GF-D8 (cell line): Measurements from ENCODE around the gene SLC6A3.

Source experiments
- DNase-seq: peaks from one replicate; lab custom pipeline; 2025; lab: John Stamatoyannopoulos, UW

SLC6A3 gene

DNA sequence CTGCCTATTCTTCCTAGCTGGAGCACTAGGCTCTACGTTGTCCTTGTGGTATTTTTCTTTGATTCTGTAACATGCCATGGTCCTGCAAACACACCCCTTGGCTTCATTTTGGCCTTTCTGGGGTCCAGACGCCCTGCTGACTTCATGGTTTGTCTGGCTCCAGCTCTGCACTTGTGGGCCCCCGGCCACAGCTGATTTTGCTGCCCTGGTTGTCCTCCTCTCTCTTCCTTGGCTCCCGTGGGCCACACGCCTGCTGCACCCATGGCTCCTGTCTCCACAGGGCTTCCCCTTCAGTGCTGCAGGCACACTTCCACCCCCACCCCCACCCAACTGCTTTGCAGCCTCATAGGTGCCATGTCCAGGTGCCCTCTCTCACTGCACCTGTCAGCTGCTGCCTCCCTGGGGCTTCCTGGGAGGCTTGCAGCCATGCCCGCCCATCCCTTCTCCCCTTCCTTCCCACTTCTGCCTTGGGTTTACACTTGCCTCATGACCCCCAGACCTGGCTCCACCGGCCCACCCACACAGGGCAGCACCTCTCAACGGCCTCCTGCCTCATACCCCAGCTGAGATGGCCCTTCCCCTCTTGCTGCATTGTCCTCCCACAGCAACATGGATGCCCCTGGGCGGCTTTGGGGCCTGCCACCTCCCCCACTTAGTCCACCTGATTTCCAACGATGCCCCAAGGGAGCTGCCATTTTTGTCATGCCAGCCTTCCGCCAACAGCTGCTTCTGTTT is 25.6 kb downstream of the SLC6A3 start:
- no peak for DNase-seq

DNA sequence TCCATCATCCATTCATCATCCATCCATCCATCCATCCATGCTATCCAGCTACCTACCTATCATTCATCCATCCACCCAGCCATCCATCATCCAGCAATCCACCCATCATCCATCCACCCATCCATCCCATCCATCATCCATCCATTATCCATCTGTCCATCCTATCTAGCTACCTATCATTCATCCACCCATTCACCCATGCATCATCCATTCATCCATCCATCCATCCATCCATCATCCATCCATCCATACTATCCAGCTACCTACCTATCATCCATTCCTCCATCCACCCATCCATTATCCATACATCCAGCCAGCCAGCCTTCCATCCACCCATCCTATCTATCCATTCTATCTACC is 26.3 kb downstream of the SLC6A3 start:
- DNase-seq, result no peak

GRCh38 chr5:1418238-1418920 is 26.9 kb downstream of the SLC6A3 start:
- DNase-seq, result no peak

DNA sequence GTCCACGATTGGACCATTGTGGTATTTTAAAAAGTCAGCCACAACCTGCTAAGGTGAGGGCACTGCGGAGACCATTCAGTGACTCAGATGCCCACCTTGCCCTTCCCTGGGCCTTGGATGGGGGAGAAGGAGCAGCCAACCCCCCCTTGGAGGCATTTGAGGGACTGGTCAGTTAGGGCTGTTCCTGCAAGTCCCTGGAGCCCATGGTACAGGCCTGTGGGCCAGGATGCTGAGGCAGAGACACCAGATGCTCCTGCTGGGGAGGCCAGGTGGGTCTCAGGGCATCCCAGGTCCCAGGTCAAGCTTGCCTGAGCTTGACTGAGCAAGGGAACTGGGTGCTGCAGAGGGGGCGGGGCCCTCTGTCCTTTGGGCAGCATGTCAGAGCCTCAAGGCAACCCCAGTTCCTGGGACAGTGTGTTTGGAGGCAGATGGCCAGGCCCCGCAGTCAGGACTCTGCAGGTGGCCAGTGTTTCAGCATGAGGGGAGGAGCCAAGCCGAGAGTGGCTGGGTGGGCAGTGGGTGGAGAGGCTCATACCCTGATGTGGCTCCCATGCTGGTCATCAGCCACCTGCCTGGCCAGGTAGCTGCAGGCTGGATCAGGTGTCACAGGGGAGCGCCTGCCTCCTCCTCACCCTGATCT is 27.5 kb downstream of the SLC6A3 start:
- DNase-seq, result no peak

- no peak for DNase-seq
Measured at GRCh38 chr5:1416856-1417469, 28.3 kb downstream of the SLC6A3 start.

- DNase-seq, result no peak
Measured at GRCh38 chr5:1415626-1416360, 29.4 kb downstream of the SLC6A3 start.

DNA sequence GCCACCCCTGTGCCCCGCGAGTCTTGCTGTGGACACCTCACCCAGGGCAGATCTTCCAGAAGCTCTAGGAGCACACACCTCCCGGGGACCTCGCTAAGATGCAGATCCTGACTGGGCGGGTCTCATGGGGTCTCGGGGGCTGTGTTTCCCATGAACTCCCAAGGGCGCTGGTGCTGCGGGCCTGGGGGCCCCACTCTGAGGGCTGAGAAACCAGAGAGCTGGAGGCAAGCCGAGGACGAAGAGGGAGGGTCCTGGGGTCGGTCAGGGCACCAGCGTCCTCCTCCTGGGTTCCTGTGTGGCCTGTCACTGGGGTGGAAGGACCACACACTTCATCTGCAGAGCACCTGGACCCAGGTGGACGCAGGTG is 30.2 kb downstream of the SLC6A3 start:
- no peak for DNase-seq

- no peak for DNase-seq
Measured at GRCh38 chr5:1414311-1415058, 30.8 kb downstream of the SLC6A3 start.

DNA sequence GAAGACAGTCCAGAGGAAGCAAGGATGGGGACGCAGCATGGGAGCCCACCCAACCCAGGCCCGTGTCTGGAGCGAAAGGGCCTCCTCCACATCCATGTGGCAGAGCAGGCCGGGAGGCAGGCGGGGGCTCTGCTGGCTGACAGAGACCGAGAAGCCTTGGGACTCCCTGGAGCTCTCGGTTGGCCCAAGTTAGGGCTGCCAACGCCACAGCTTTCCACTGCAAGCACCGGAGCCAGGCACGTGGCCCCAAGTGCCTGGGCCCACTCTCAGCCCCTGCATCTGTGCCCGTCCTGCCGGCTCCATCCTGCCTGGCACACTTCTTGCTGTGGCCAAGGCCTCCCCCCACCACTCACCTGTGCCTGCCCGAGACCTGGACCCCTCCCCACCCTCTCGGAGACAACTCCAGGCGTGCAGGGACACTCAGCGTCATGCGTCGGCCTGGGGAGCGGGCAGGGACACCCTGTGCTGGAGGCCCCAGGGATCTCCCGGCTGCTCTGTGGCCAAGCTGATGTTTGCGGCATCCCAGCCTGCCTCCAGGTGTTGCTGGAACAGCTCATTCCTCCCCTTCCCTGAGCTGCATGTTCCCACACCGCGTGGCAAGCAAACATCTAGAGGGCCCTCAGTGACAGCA is 31.5 kb downstream of the SLC6A3 start:
- DNase-seq, result no peak

DNA sequence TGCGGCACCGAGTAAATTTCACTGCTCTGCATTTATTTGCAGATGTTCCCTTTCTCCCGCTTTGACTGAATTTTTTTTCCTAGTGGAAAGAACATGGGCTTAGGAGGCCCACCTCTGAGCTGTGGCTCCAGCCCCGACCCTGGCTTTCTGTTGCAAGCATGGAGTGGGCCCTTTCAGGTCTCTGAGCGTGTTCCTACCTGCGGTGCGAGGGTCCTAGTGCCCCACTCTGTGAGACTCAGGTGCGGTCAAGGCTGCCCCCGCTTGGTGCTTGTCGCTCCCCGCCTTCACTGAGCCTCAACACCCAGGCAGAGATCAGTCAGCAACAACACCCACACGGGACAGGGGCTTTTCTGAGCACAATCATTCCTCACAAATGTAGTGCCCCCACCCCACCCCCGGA is 32.0 kb downstream of the SLC6A3 start:
- DNase-seq, result no peak

- no peak for DNase-seq
Measured at GRCh38 chr5:1412621-1413020, 32.6 kb downstream of the SLC6A3 start.

GRCh38 chr5:1412163-1412562 is 33.1 kb downstream of the SLC6A3 start:
- no peak for DNase-seq

DNA sequence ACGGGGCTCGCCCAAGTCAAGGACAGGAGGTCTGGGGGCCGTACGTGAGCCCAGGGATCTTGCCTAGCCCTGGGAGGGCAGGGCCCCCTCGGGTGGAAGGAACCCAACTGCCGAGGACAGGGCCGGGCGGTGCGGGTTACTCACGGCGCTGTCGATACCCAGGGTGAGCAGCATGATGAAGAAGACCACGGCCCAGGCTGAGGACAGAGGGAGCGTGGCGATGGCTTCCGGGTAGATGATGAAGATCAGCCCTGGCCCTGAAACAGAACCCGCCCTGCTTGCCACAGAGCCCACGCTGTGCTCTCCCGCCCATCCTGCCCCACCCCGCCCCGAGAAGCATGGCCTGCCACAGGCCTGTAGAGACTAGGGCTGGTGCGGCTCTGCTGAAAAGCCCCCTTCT is 34.1 kb downstream of the SLC6A3 start:
- DNase-seq, result no peak

DNA sequence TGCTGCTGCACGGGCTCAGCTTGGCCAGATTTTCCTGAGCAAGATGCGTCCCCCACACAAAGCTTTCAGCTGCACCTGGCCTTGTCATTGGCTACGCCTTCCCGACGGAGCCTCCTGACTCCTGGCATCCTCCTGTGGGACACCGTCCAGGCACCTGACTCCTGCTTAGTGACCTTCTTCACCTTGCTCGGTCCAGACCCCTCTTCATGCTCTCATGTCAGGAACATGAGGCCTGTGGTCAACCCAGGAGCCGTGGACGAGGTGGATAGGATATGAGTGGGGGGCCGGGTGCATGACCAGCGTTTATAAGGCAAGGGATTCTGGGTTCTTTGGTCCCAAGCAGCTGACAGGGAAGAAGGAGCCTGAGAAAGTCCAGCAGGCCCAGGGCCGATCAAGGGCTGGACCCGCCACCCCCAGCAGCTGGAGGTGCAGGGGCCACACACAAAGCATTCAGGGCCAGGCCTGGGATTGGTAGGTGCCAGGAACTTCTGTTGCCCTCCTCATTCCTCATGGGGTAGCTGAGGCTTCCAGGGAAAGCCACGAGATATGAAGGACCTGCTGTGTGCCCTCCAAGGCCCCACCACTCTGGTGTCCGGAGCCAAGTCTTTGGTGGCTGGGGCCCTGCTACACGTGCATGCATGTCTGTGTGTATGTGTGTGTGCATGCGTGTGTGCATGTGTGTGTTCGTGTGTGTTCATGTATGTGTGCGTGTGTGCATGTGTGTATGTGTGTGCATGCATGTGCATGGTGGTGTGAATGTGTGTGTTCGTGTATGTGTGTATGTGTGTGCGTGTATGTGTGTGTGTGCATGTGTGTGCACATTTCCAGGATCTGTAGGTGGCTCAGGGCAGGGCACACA is 34.9 kb downstream of the SLC6A3 start:
- no peak for DNase-seq

DNA sequence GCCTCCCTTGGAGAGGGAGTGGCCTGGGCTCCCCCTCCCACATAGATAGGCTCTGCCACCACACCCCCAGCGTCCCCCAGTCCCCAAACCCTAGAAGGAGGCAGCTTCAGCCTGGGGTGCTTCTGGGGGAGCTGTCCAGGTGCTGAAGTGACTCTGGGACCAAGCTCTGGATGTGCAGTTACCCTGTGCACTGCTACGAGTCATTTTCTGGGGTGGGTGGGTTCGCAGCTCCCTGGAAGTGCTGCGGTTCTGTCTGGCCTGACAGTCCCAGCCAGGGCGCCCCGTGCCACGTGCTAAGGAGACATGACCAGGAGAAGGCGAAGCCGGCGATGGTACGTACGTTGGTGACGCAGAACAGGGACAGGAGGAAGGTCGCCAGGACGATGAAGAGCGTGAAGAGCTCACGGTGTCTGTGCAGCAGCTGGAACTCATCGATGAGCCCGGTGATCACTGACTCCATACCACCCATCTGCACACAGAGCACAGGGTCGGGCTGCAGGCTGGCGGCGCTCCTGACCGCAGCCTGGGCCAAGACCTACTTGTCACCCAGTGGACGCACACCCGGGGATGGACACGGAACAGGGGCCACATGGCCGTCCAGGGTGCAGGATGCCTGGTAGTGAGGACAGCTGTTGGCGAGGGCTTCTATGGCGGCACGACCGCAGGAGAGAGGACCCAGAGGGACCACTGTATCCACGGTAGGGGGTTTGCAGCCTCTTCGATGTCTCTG is 35.7 kb downstream of the SLC6A3 start:
- no peak for DNase-seq

- DNase-seq, result no peak
Measured at GRCh38 chr5:1406681-1407640, 38.3 kb downstream of the SLC6A3 start.

DNA sequence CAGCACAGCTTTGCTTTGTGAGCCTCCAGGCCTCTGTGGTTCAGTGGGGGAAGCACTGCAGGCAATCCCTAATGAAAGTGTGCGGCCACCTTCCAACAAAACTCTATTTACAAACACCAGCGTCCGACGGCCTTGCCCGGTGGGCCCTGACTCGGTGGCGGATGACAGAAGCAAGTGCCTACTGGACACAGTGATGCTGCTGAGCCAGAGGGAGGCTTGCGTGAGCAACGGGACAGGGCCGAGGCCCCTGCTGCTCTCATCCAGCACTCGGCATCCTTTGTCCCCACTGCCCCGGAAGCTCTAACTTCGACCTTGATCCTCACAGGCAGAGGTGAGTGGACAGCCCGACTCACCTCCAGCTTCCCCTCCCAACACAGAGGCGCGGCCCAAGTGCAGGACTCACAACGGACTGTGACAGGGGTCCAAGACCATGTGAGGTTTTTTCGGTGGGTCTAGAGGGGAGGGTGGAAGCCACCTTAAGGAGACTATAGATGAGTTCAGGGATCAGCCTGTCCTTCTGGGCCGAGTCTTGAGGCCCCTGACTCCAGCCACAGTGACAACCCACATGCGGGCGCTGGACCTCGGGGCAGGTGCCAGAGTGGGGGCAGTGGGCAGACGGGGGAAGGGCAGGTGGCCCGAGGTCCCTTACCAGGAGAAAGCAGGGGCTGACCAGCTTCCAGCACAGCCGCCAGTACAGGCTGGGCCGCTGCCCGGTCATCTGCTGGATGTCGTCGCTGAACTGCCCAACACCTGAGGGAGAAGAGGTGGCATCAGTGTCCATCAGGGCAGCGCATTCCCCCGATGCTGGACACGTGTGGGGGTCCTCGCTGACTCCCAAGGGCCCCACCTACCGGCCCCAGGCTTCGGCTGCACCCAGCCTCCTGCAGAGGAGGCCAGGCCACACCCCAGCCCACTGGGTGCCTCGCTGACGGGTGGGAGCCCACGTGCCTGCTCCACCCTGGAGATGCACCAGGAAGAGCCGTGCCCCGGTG is 39.4 kb downstream of the SLC6A3 start:
- no peak for DNase-seq
